ENCODE measurements around the gene MAPK7. TPM values are rescaled to one million over a fixed set of nuclear protein-coding genes. Genes with fewer than 3 reads are reported as not detected.

MAPK7 gene
- total and polyA plus RNA-seq, 9 of the 15 experiments (the other 6 are each of a cell fraction or from before 2014, with no cell fraction given), result 0.46 to 7.5 (median 2.5) TPM

DNA sequence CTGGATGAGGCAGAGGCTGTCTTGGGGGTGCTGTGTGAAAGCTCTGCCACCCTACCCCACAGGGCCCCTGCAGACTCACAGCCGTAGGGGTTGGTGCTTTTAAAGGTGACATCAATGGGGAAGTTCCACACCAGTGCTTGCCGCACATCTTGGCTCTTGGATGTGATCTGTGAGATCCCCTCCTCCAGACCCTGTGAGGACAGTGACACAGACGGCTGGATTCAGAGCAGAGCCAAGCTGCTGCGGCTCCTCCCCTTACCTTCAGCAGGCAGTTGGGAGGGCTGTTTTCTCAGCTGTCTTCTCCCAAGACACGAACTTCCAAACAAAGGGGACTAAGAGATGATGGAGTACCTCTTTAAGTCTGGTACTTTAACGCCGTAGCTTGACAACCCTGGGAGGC, 20.5 kb upstream of the MAPK7 start:
- ChIA-PET CTCF (ENCODE audit: low intra/inter-chr PET ratio) (no interaction called here), POLR2A (no interaction called here)
- 69% methylated on average over 7 of the region's 7 CpGs for WGBS (ENCODE audit: insufficient coverage, low coverage, missing lambda C conversion rate)
- DNase-seq (ENCODE audit: extremely low read depth in 1 of 4, low spot score in 3 of 4) (no peak), FAIRE-seq (no peak), ATAC-seq (no peak)
- no peak overlapping the region for H2AFZ ChIP-seq (ENCODE audit: low read depth, low read length)
- H3K4me3 ChIP-seq, result no peak overlapping the region
- in situ Hi-C loops (cut with MboI), result no loop called here
- BruUV-seq (replicated peaks), result no TSS peak
- H3K9ac ChIP-seq (ENCODE audit: insufficient read depth in 1 of 2, low read depth in 2 of 2, low read length in 2 of 2), result no peak overlapping the region
- H3K27ac ChIP-seq (ENCODE audit: extremely low read depth, low read depth, low read length), result no peak overlapping the region
- no peaks in the 10 kb centered on the region for H4K20me1 ChIP-seq (replicated peaks; ENCODE audit: control insufficient read depth, insufficient read depth, low read length)
- no peaks in the 10 kb centered on the region for H3K36me3 ChIP-seq (ENCODE audit: control insufficient read depth, insufficient read depth, low read length)
- TF ChIP-seq EP300 (IDR thresholded peaks at IDR 0.05; ENCODE audit: low read length), result no peak
- TF ChIP-seq SMARCE1 (IDR thresholded peaks at IDR 0.05), result no peak
- TF ChIP-seq GTF2A2 (tag; IDR thresholded peaks at IDR 0.05), result no peak
- TF ChIP-seq ZNF133 (CRISPR knock-in tag; IDR thresholded peaks at IDR 0.05), result no peak
- TF ChIP-seq ZNF766 (CRISPR knock-in tag; conservative IDR thresholded peaks at IDR 0.05), result no peak
- TF ChIP-seq XRCC4 (IDR thresholded peaks at IDR 0.05; ENCODE audit: extremely low read depth, insufficient read depth, insufficient read length), result no peak
- TF ChIP-seq CC2D1A (IDR thresholded peaks at IDR 0.05), result no peak
- no peak for TF ChIP-seq HDAC6 (IDR thresholded peaks at IDR 0.05; ENCODE audit: low read depth, low read length)
- TF ChIP-seq GABPB2 (CRISPR knock-in tag; conservative IDR thresholded peaks at IDR 0.05), result no peak
- peaks cover 9% of the 10 kb centered on the region; the same call in 2 of the 3 replicates for H3K79me2 ChIP-seq (ENCODE audit: control insufficient read depth, insufficient read depth, low read length)
- peaks cover 6 to 10% of the 10 kb centered on the region in 2 experiments; a peak in 4 of 5 replicates for H3K4me1 ChIP-seq (replicated peaks in 1 of 2; ENCODE audit: control insufficient read depth in 2 of 2, insufficient read depth in 2 of 2, low read length in 2 of 2)
- H3K9me3 ChIP-seq (replicated peaks; ENCODE audit: control insufficient read depth, insufficient read depth, low read depth, low read length), result no peaks in the 10 kb centered on the region
- intact Hi-C loops (cut with micrococcal nuclease), result no loop called here
- H3K9me1 ChIP-seq (ENCODE audit: control insufficient read depth, insufficient read depth, low read length), result no peaks in the 10 kb centered on the region
- no peaks in the 10 kb centered on the region for H3K27me3 ChIP-seq (ENCODE audit: control insufficient read depth in 2 of 2, insufficient read depth in 2 of 2, low read length in 2 of 2)
- no peak overlapping the region for H3K4me2 ChIP-seq (ENCODE audit: insufficient read depth, low read length)

All from K562 (cell line).